HTERT RPE-1 (cell line): ENCODE results near the gene AKNA.

Experiments used
- in situ Hi-C: fragments of 300-500 bp; cut with MboI; formaldehyde crosslinking; loops from 4 replicates; pipeline ENCODE4 v1.14.3; 2020; ENCODE audit warnings: low sequenced_read_pairs

The AKNA gene

DNA sequence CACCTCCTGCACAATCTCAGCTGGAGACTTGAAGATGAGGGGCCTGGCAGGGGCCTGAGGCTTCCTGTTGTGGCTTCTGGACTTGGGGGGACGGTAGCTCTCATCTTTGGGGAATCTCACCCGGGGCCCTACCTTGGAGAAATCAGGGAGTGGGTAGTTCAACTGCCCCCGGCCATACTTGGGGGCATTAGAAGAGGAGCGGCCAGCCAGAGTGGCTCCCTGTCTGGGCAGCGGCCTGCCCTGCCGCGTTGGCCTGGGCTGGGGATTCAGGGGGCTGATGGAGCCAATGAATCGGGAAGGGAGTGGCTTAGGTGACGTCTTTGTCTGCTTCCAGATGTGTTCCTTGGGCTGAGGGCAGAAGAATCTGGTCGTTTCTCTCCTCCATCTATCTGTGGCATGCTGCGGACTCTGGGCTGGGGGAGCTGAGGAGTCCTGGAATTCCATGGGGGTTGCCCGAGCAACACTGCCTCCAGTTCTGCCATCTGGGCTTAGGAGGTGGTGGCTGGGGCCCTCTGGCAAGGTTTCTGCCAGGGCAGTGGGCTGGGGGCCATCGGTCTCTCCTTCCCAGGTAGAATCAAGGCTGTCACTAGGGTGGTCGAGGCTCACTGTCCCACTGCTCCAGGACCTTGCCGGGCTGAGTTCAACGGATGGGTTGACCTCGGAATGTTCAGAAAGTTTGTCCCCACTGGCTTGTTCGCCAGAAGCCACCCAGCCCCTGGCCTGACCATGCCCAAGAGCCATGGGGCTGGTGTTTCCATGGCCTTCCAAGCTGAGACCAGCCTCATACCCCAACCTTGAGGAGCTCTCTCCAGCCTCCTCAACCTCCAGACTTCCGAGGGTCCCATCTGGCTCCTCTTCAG is 11.0 kb downstream of the AKNA start:
- in situ Hi-C loops = no loop called here

DNA sequence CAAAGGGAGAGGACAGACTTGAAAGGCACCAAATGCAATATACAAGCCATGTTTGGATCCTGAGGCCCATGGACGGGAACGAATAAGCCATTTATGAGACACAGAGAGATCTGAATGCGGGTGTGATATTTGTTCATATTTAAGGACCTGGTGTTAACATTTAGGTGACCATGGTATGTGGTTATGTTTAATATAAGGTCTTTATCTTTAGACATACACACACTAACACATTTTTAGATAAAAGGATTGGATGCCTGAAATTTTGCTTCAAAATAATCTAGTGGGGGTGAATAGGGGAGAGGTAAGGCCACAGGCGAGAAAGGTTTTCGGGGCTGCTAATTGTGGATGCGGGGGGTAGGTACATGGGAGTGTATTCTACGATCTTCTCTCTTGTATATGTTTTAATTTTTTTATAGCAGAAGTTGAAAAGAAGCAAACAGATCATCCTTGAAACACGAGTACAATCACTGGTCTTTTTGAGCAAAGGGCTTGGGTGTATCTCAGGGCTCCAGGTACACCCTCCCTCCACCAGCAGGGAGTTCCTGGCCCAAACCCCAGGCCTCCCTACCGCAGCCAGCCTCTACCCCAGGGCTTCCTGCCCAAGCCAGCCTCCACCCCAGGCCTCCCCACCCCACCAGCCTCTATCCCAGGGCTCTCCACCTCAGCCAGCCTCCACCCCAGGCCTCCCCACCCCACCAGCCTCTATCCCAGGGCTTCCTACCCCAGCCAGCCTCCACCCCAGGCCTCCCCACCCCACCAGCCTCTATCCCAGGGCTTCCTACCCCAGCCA is 12.2 kb downstream of the AKNA start:
- in situ Hi-C loops = no loop called here

DNA sequence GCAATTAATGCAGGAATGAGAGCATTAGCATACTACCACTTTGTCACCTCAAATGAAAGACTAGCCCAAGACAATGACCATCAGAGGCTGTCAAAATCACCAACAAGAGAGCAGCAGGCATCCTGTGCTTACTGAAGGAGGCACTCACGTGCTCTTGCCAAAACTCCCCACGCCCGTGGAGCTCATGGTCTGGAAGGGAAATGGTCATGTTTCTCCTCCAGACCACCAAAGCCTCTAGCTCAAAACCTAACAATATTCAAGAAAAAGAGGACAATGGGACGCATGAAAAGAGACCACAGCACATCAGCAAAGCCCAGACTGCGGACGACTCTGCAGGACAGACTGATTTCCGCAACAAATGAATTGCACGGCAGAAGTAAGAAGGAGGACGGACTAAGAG is 12.8 kb downstream of the AKNA start:
- in situ Hi-C loops = no loop called here

DNA sequence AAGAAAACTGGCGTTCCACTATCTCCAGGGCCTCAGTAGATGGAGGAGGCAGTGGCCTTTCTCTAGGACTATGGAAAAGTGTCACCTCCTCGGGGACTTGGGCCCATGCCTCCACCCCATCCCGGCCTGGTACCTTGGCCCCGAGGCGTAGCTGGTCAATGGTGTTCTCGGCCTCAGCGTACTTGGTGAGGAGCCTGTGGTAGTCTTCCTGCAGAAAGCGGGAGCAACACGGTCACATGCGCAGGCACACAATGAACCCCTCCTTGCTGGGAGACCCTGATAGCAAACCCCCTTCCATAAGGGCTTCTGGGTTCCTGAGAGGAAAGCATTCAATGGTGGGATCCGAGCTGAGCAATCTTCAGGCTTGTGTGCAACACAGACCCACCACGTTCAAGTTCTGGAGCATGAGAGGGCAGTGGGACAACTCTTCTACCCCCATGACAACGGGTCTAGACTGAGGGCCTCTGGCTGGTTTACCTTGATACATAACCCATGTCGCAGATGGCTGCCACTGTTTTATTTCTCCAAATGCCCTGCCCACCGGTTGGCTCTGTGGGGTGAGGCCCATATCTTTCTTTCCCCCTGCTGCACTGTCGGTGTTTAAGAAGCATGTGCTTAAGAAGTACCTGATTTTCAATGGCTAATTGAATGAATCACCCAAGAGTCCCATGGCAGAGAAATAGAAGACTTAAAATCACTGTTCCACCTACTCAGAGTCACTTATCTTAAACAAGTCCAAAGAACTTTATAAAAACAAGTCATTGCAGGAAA is 13.6 kb downstream of the AKNA start:
- in situ Hi-C loops = no loop called here

DNA sequence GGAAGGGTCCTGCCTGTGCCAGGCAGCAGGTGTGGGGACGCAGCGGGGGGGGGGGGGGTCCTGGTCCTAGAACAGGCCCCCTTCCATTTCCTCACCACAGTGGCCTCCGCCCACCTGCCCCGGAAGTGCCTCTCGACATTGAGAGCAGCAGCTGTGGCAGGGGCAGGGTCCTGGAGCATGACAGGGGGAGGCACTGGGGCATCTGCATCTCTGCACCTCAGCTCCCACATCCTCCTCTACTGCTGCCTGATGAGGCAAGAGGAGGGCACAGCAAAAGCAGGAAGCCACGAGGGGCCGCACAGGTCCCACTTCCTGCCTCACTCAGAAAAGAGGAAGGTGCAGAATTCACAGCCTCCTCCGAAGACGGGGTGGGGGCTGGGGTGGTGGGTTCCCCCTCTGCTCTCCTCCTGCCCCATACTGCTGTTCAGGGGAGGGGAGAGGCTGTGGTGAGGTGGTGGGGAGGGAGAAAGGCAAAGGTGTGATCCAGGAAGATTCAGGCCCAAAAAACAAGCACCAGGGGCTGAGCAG is 14.8 kb downstream of the AKNA start:
- in situ Hi-C loops = no loop called here

DNA sequence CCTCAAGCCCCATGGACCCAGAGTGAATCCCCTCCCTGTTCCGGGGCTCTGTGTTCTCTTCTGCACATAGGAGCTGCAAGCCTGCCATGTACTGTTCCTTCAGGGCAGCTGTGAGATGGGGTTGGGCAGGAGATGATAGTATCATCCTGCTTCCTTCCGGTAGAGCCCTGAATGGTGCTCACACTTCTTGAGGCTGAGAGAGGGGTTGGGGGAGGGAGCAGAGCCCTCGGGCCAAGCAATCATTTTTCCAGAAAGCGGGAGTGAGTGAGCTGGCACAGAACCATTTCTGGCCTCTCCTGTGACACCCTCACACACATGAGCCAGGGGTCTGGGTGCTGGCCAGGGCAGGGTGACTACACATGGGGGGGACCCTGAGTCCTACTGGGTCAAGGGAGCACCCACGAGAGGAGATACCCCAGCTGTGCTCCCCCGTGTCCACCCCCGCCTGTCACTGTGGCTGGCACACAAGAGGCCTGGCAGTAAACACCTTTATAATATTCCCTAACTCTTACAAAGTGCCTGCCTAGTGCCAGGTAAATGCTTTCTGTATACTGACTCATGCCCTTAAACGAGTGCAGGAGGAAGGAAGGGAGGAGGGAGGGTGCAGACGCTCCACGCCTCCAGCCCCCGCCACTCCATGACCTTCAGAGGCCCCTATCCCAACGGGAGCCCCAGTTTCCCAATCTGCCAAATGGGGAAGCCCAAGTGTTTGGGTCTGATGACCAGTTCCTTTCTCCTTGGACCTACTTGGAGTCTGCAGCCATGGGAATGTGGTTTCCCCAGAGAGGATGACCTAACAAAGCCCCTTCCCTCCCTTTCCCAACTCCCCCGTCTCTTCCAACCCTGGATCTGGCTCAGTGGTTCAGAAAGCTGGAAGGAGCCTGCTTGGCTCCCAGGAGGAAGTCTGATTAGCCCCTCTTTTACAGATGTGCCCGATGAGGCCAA is 15.5 kb downstream of the AKNA start:
- in situ Hi-C loops = no loop called here

DNA sequence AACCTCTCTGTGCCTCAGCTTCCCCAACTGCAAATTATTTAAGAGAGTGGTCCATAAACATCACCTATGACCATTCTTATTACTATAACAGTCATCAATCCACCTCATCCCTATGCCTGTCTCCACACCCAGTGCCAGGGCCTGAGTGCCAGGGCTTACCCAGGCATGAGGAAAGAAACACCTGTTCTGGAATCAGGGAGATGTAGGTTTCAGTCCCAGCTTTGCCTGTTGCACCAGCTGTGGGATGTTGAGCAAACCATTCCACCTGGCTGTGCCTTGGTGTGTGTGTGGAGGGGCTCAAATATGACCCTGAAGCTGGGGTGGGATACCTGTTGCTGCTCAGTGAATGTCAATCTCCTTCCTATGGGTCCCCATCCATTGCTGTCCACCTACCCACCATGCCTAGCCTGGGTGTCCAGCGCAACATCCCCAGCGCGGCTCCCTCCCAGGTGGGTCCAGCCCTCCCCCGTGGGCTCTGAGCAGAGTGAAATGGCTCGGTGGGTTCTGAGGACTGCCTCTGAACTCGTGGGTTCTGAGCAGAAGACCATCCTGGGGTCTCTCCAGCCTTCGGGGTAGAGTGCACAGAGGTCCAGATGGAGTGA is 16.3 kb downstream of the AKNA start:
- in situ Hi-C loops = no loop called here

DNA sequence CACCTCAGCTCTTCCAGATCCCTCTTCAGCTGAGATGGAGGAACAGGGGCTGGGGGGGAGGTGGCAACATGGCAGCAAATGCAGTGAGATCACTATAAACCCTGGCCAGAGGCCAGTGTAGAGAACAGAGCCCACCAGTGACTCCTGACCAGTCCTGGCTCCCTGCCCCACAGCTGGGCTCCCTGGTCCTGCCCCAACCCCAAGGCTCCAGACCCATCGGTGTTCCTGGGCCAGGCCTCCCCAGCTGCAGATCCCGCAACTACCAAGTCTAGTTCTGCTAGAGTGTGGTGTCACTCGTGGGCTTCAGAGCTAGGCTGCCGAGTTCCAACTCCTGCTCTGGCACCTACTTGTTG is 16.8 kb downstream of the AKNA start:
- in situ Hi-C loops = no loop called here

DNA sequence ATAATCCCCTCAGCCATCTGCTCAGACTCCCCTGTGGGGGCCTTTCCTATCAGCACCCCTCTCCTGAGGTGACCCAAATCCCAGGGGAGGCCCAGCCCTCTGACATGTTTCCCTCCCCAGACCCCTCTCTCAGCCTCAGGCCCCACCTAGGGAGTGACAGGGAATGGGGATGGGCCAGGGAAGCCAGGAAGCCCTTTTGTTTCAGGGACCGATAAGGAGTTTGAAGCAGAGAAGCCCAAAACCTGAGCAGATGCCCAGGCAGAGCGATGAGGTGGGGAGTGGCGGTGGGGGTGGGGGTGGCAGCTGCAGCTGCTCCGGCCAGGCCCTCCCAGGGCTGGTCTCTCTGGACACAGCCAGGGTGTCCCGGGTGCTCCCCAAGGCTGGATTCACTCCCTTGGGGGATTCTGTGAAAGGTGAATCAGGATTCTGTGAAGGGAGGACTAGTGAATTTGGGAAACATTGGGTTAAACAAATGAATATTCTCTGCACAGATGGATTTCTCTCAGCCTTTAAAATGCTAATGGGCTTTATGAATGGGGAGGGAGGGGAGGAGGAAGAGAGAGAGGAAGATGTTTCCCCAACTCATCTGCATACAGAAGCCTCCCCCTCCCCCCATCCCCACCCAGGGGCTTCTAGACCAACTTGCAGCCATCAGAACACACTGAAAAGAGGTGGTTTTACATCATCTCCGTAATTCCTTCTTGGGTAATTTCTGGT is 17.4 kb downstream of the AKNA start:
- in situ Hi-C loops = no loop called here

DNA sequence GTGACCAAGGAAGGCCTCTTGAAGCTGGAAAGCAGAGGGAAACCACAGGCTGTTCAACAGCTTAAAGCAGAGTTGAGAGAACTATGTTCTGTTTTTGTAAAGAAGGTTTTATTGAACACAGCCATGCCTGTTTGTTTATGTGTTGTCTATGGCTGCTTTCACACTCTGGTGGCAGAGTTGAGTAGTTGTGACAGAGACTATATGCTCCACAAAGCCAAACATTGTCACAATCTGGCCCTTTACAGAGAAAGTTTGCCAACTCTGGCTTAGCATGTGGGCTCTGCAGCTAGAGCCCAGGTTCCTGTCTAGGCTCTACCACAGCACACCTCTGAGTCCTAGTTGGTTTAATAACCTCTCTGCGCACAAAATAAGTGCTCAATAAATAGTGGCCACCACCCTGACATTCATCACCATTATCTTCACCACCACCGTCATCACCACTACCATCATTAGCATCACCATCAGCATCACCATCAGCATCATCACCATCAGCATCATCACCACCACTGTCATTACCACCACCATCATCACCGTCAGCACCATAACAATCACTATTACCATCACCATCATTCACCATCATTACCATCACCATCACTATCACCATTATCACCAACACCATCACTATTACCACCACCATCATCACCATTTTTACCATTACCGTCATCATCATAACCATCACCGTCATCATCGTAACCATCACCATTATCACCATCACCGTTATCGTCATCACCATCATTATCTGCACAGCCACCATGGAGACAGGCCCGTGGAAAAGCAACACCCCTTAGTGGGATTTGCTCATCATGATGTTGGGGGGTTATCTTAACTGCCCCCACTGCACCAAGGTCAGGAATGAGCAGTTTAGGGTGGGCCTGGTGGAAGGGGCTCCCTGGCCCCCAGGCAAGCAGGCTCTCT is 18.3 kb downstream of the AKNA start:
- in situ Hi-C loops = no loop called here

DNA sequence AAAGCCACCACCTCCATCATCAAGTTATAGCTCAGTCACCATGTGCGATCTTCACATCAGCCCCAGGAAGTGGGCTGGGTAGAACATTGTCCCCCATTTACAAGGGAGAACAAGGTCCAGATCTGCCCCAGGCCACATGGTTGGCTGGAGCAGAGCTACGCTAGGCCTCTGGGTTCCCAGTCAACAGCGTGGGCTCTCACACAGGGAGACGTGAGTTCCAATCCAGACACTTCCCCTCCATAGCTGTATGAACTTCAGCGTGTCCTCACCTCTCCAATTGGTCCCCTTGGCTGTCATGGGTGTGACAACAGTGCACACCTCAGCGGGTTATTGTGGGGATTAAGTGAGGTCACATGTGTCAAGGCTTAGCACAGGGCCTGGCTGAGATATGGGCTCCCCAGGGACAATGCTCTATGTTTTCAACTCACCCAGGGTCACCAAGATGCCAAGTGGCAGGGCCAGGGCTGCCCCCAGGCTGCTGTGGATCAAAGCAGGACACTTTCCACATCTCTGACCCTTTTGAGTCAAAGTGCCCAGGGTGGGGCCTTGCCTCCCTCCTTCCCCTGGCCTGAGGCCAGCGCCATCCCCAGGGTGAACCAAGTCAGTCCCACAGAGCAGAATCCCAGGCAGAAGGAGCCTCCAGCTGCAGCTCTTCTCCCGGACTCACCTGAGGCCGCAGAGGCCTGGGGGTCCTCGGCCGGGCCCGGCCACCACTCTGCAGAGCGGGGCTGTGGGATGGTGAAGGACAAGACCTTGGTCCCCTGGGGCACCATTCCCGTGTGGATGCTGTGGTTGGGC is 19.8 kb downstream of the AKNA start:
- in situ Hi-C loops = no loop called here

DNA sequence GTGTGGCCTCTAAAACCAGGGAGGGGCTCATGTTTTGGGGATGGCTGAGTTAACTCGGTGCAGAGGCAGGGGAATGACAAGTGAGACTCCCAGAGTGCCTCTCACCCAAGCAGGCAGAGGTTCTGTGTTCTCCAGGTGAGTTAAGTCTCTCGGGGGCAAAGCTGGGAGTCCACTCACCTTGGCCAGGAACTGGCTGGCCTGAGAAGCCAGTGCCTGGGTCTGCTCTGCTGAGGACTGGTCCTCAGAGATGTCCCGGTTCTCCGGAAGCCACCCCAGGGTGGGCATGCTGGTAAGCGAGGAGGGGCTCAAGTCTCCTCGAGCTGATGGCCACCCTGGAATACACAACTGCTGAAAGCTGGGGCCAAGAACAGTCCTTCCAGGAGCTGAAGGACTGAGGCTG is 20.4 kb downstream of the AKNA start:
- in situ Hi-C loops = no loop called here

DNA sequence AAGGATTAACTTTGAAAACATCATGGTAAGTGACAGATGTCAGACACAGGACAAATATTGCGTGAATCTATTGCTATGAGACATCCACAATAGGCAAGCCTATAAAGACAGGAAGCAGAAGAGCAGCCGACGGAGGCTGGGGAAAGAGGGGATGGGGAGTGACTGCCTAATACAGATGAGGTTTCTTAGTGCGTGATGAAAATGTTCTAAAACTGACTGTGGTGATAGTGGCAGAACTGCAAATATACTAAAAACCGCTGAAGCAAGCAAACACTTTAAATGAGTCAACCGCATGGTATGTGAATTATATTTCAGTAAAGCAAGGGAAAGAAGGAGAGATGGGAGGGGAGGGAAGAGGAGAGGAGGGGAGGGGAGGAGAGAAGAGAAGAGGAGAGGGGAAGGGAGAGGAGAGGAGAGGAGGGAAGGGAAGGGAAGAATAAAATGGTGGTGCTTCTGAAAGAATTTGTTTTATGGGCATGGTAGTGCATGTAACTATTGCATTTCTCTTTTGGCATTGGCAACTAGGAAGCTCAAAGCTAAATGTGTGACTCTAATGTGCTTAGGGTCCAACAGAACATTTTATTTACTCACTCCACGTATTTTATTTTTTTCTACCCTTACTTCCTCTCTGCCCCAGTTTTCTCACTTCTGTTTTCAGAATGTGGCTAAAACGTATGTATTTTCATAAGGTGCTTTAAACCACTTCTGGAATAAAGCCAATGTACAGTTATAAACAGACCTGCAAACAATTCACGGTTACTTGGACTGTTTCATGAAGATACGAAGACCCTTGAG is 21.3 kb downstream of the AKNA start:
- in situ Hi-C loops = no loop called here

DNA sequence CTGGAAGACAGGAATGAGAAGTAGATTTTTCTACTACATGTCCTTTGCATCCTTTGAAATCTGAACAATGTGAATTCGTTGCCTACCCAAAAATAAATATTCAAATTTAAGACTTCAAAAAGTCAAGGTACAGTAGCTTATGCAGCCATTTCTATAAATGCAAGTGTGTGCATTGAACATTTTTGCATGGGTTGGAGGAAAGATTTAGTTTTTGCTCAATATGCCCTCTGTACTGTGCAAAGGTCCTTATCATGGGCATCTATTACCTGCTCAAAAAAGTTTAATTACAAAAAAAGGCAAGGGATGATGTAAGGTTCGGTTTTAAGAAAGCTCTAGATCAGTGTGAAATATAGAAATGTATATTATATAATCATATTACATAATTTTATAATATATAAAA is 22.6 kb downstream of the AKNA start:
- in situ Hi-C loops = no loop called here

DNA sequence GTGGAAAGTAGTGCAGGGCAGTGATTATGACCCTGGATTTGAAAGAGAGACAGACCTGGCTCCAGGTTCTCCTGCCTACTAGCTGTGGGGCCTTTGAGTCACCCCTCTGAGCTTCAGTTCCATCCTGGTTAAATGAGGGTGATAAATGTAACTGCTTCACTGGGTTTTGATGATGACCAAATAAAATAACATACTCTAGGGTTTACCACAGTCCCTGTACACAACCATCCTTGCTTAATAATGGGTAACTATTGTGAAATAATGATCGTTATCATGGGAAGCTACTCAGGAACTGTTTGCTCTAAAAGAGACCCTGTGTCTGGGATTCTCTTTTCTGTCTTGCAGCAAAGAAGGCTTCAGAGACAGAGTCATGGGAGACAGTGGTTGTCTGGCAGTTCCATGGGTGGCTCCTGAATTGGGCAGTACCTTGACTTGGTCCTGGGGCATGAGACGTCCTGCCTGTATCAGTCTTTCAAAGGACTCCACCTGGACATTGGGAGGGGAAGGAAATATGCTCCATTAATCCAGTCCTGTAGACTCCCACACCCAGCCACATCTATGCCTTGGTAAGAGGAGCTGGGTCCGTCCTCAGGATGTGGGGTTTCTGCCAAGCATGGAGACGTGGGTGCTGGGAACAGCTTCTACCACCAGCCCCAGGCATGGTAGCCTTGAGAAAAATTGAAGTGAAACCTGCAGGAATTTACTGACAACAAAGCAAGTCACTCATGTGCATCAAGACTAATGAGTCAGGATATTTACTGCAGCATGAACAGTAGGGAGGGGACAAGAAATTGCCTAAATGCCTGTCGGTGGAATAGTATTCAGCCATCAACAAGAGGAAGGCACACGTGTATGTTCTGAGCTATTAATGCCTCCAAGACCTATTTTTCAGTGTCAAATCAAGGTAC is 23.4 kb downstream of the AKNA start:
- in situ Hi-C loops = no loop called here

DNA sequence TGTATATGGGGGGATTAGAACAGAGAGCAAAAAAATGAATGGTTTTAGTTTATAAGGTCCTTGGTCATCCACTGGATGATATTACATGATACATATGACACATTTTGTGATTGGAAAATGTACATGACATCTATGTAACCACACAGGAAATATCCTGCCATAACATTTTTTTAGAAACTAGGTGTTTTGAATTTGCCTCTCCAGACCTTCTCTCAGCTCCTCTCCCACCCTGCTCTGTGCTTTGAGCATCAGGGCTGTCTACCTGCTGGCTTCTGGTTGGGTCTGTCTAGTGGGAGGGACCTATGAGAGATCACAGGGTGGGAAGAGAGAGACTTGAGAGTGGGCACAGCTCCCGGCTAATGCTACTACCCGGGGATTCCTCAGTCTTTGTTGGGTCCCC is 24.4 kb downstream of the AKNA start:
- in situ Hi-C loops = no loop called here
